ENCODE results near the gene PPP1R1B. TPM values are rescaled to one million over a fixed set of nuclear protein-coding genes. Genes with fewer than 3 reads are reported as not detected.

The PPP1R1B gene
- total RNA-seq, 1 donor from 2014 or later: not detected

DNA sequence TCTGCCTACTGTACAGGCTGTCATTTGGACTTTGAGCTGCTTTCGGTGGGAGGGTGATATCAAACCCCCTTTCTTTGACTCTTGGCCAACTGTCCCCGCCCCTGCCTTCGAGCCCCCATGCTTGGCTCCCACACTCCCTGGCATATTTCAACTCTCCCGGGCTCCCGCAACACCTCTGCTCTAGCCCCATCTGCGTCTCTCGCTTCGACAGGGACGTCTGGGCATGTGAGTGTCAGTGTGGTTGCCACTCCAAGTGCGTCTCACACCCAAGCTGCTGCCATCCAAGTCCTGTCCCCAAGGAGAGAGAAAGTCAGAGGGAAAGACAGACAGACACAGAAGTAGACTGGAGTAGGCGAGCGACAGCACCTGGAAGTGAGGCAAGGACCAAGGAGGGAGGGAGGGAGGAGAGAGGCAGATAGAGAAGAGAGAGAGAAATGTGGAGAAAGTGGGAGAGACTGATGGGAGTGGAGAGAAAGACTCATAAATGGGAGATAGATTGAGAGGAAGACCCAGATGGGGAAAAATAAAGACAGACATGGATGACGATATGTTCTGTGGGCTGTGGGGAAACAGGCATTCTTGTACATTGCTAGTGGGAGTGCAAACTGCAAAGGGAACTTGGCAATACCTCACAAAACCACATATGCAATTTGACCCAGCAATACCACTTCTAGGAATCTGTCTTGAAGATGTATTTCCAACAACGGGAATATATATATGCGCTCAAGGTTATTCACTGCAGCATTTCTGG, 22.0 kb downstream of the PPP1R1B start:
- Histone ChIP-seq H3K27me3 (ENCODE audit: control insufficient read depth, insufficient read depth, low read length) (no peaks in the 10 kb centered on the region), H3K4me3 (ENCODE audit: low read depth, low read length) (no peak overlapping the region), H3K36me3 (ENCODE audit: control insufficient read depth, insufficient read depth, low read length) (no peaks in the 10 kb centered on the region)
- DNase-seq (ENCODE audit: low read depth): no peak
- no peak for TF ChIP-seq CTCF (IDR thresholded peaks at IDR 0.05; ENCODE audit: insufficient read depth, low read length, poor library complexity, severe bottlenecking)

DNA sequence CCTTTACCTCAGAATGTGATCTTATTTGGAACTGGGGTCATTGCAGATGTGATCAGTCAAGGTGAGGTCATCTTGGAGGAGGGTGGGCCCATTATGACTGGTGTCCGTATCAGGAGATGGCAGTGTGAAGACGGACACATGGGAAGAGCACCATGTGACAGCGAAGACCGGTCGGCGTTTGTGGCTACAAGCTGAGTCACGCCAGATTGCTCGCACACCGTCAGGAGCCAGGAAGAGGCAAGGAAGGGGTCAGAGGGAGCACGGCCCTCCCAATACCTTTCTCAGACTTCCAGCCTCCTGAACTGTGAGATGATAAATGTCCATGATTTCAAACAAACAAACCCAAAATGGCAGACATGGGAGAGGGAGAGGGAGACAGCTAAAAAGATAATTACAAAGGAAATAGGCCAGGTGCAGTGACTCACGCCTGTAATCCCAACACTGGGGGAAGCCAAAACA, 23.4 kb downstream of the PPP1R1B start:
- no peak for TF ChIP-seq CTCF (IDR thresholded peaks at IDR 0.05; ENCODE audit: insufficient read depth, low read length, poor library complexity, severe bottlenecking)
- H3K27me3 ChIP-seq (ENCODE audit: control insufficient read depth, insufficient read depth, low read length): no peaks in the 10 kb centered on the region
- H3K36me3 ChIP-seq (ENCODE audit: control insufficient read depth, insufficient read depth, low read length): no peaks in the 10 kb centered on the region
- no peak overlapping the region for H3K4me3 ChIP-seq (ENCODE audit: low read depth, low read length)
- no peak for DNase-seq (ENCODE audit: low read depth)

DNA sequence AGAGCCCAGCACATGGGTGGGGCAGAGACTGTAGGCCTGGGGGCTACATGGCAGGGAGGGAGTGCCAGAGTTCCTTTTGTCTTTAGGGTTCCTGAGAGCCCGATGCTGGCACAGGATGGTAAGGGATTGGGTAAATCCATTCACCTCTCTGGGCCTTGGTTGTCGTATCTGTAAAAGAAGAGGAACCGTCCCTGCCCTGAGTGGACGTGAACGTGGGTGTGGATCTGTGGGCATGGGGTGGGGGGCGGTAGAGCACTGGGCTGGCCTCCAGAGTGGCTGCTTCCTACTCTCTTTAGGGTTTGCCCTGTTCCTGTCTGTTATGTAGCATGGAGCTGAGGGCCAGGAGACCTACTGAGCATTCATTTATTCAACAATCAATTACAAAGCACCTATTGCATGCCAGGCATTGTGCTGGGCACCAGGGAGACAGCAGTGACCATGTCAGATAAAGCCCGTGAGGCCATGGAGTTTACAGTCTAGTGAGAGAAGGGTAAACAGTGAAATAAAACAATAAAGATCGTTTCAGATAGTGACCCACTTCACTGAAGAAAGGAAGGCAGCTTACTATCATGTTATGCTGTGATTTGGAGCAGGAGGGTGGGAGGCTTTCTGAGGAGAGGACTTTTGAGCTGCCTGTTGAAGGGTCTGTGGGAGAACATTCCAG, 25.3 kb downstream of the PPP1R1B start:
- TF ChIP-seq CTCF (IDR thresholded peaks at IDR 0.05; ENCODE audit: insufficient read depth, low read length, poor library complexity, severe bottlenecking): no peak
- Histone ChIP-seq H3K4me3 (ENCODE audit: low read depth, low read length) (no peak overlapping the region), H3K27me3 (ENCODE audit: control insufficient read depth, insufficient read depth, low read length) (no peaks in the 10 kb centered on the region), H3K36me3 (ENCODE audit: control insufficient read depth, insufficient read depth, low read length) (no peaks in the 10 kb centered on the region)
- no peak for DNase-seq (ENCODE audit: low read depth)

DNA sequence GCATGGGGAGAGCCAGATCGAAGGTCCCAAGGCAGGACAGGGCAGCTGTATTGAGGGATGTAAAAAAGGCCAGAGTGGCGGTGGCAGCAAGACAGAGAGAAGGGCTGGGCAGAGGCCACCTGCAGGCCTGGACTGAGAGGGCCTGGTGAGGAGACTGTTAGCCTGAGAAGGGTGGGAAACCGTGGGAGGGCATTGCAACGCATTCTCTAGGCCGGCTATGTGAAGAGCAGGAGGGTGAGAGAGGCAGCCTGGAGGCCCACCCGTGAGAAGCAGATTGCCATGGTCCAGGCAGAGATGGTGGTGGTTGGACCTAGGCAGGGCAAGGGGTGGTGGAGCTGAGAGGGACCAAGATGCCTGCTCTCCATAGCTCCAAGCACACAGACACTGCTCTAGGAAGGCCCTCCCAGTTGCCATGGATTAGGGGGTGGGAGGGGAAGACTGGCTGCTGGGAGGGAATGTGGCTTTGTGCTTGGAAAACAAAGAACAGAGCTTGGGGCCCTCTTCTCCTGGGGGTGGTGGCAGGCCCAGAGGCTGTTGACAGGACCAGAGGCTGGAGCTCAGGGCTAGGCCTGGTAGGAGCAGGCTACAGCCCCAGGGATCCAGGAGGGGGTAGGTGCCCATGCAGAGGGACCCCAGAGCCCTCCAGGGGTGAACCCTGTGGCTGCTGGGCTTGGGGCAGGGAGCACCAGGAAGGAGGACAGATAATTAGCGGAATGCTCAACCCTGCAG, 26.0 kb downstream of the PPP1R1B start:
- no peak for TF ChIP-seq CTCF (IDR thresholded peaks at IDR 0.05; ENCODE audit: insufficient read depth, low read length, poor library complexity, severe bottlenecking)
- Histone ChIP-seq H3K4me3 (ENCODE audit: low read depth, low read length) (no peak overlapping the region), H3K36me3 (ENCODE audit: control insufficient read depth, insufficient read depth, low read length) (no peaks in the 10 kb centered on the region), H3K27me3 (ENCODE audit: control insufficient read depth, insufficient read depth, low read length) (no peaks in the 10 kb centered on the region)
- DNase-seq (ENCODE audit: low read depth): no peak

- DNase-seq (ENCODE audit: low read depth): no peak
- H3K36me3 ChIP-seq (ENCODE audit: control insufficient read depth, insufficient read depth, low read length): no peaks in the 10 kb centered on the region
- no peak for TF ChIP-seq CTCF (IDR thresholded peaks at IDR 0.05; ENCODE audit: insufficient read depth, low read length, poor library complexity, severe bottlenecking)
These were observed 26.5 kb downstream of the PPP1R1B start for GRCh38 chr17:39653316-39653661.

More at GRCh38 chr17:39653316-39653661, 26.5 kb downstream of the PPP1R1B start:
- H3K27me3 ChIP-seq (ENCODE audit: control insufficient read depth, insufficient read depth, low read length): no peaks in the 10 kb centered on the region
- H3K4me3 ChIP-seq (ENCODE audit: low read depth, low read length): no peak overlapping the region
